ENCODE data around the gene TENT4A.
"Not testable (repeated sequence)": the region's sequence is repeated elsewhere in the genome, so short reads cannot be mapped to it uniquely, and the experiment has no call there.

TENT4A gene

GRCh38 chr5:6713274-6714225 is at the start of gene TENT4A:
Gene TENT4A, plus strand, starts transcription at chr5:6713432. Its CDS starts 552 bp downstream, at chr5:6713984.
- DNase-seq (ENCODE audit: low spot score), result no peak

- no peak for DNase-seq (ENCODE audit: low spot score)
Measured at GRCh38 chr5:6666762-6667161, 46.5 kb upstream of the TENT4A start.

GRCh38 chr5:6667648-6668047 is 45.6 kb upstream of the TENT4A start:
- no peak for DNase-seq (ENCODE audit: low spot score)

- not testable (repeated sequence) for DNase-seq (ENCODE audit: low spot score)
Measured at GRCh38 chr5:6668717-6669116, 44.5 kb upstream of the TENT4A start.

GRCh38 chr5:6673031-6673430 is 40.2 kb upstream of the TENT4A start:
- no peak for DNase-seq (ENCODE audit: low spot score)

GRCh38 chr5:6673963-6674362 is 39.3 kb upstream of the TENT4A start:
- DNase-seq (ENCODE audit: low spot score), result no peak

- DNase-seq (ENCODE audit: low spot score), result no peak
Measured at GRCh38 chr5:6674421-6674820, 38.8 kb upstream of the TENT4A start.

- DNase-seq (ENCODE audit: low spot score), result no peak
Measured at GRCh38 chr5:6674886-6675285, 38.3 kb upstream of the TENT4A start.

- no peak for DNase-seq (ENCODE audit: low spot score)
Measured at GRCh38 chr5:6675784-6676491, 37.3 kb upstream of the TENT4A start.

- DNase-seq (ENCODE audit: low spot score), result no peak
Measured at GRCh38 chr5:6676702-6677101, 36.5 kb upstream of the TENT4A start.

GRCh38 chr5:6678385-6678784 is 34.8 kb upstream of the TENT4A start:
- DNase-seq (ENCODE audit: low spot score), result no peak

GRCh38 chr5:6680922-6681321 is 32.3 kb upstream of the TENT4A start:
- DNase-seq (ENCODE audit: low spot score), result no peak

GRCh38 chr5:6681682-6682081 is 31.6 kb upstream of the TENT4A start:
- no peak for DNase-seq (ENCODE audit: low spot score)

GRCh38 chr5:6682239-6682638 is 31.0 kb upstream of the TENT4A start:
- DNase-seq (ENCODE audit: low spot score), result no peak

- DNase-seq (ENCODE audit: low spot score), result peak; percentile 92
Measured at GRCh38 chr5:6683241-6683640, 30.0 kb upstream of the TENT4A start.

GRCh38 chr5:6684075-6684474 is 29.2 kb upstream of the TENT4A start:
- DNase-seq (ENCODE audit: low spot score), result no peak

GRCh38 chr5:6686501-6686900 is 26.7 kb upstream of the TENT4A start:
- DNase-seq (ENCODE audit: low spot score), result no peak

GRCh38 chr5:6686915-6687409 is 26.3 kb upstream of the TENT4A start:
- no peak for DNase-seq (ENCODE audit: low spot score)

- no peak for DNase-seq (ENCODE audit: low spot score)
Measured at GRCh38 chr5:6687505-6687904, 25.7 kb upstream of the TENT4A start.

- no peak for DNase-seq (ENCODE audit: low spot score)
Measured at GRCh38 chr5:6692906-6693305, 20.3 kb upstream of the TENT4A start.

GRCh38 chr5:6698696-6699095 is 14.5 kb upstream of the TENT4A start:
- no peak for DNase-seq (ENCODE audit: low spot score)

- DNase-seq (ENCODE audit: low spot score), result no peak
Measured at GRCh38 chr5:6699357-6699756, 13.9 kb upstream of the TENT4A start.

GRCh38 chr5:6700074-6700684 is 13.1 kb upstream of the TENT4A start:
- DNase-seq (ENCODE audit: low spot score), result no peak

Measured in cerebellar cortex (tissue), 1 donor.